GM21515 (cell line): ENCODE data around the gene GLE1.
"Not testable (repeated sequence)": the region's sequence is repeated elsewhere in the genome, so short reads cannot be mapped to it uniquely, and the experiment has no call there.

Source experiments
- ATAC-seq: cut with Tn5 transposase; IDR thresholded peaks from one replicate; pipeline ENCODE4 v1.9.1; 2021; ENCODE audit not compliant: unreplicated experiment

GLE1 gene

GRCh38 chr9:128495296-128495695 is 9.2 kb upstream of the GLE1 start:
- no peak for ATAC-seq

GRCh38 chr9:128495804-128496417 is 8.6 kb upstream of the GLE1 start:
- ATAC-seq = no peak

GRCh38 chr9:128497824-128498610 is 6.5 kb upstream of the GLE1 start:
- no peak for ATAC-seq

GRCh38 chr9:128498911-128499310 is 5.6 kb upstream of the GLE1 start:
- ATAC-seq = no peak

- no peak for ATAC-seq
Observed at GRCh38 chr9:128499920-128500319, 4.6 kb upstream of the GLE1 start.

- ATAC-seq = not testable (repeated sequence)
Observed at GRCh38 chr9:128503415-128503825, 1.1 kb upstream of the GLE1 start.

GRCh38 chr9:128503870-128504269 is 649 bp upstream of the GLE1 start:
- ATAC-seq = no peak

GRCh38 chr9:128505414-128505765 is 871 bp downstream of the GLE1 start:
- no peak for ATAC-seq

- not testable (repeated sequence) for ATAC-seq
Observed at GRCh38 chr9:128505906-128506305, 1.4 kb downstream of the GLE1 start.

- no peak for ATAC-seq
Observed at GRCh38 chr9:128512820-128513219, 8.3 kb downstream of the GLE1 start.

- ATAC-seq = no peak
Observed at GRCh38 chr9:128521956-128522355, 17.4 kb downstream of the GLE1 start.

GRCh38 chr9:128523199-128523925 is 18.8 kb downstream of the GLE1 start:
- ATAC-seq = no peak

- ATAC-seq = no peak
Observed at GRCh38 chr9:128526720-128527119, 22.2 kb downstream of the GLE1 start.

GRCh38 chr9:128528445-128529160 is 24.1 kb downstream of the GLE1 start:
- ATAC-seq = no peak

GRCh38 chr9:128529191-128529590 is 24.7 kb downstream of the GLE1 start:
- ATAC-seq = no peak

GRCh38 chr9:128532581-128532980 is 28.1 kb downstream of the GLE1 start:
- ATAC-seq = no peak

GRCh38 chr9:128540634-128541360 is 36.3 kb downstream of the GLE1 start:
- ATAC-seq = no peak

GRCh38 chr9:128546504-128546903 is 42.0 kb downstream of the GLE1 start:
- ATAC-seq = no peak

- no peak for ATAC-seq
Observed at GRCh38 chr9:128548876-128549275, 44.4 kb downstream of the GLE1 start.

- no peak for ATAC-seq
Observed at GRCh38 chr9:128550226-128550625, 45.7 kb downstream of the GLE1 start.
